Keratinocyte (primary cell): ENCODE data around the gene UBE2N. TPM values are rescaled to one million over a fixed set of nuclear protein-coding genes. Genes with fewer than 3 reads are reported as not detected.

ENCODE experiments used
- DNase-seq: peaks from one replicate; pipeline ENCODE4 v3.0.0-alpha.2; 2011; ENCODE audit warnings: low read depth, missing footprints, low spot score
- FAIRE-seq: peaks from 2 replicates; lab custom pipeline; 2011; peaks lifted over from hg19 to GRCh38; lab: Jason Lieb, UNC
- H2AFZ ChIP-seq: 2 replicates; pipeline ENCODE4 v1.6.0; 2012; ENCODE audit warnings: low read length, control low read depth, inconsistent platforms; ENCODE audit not compliant: control insufficient read depth
- H3K27ac ChIP-seq: 2 replicates; pipeline ENCODE4 v1.5.1; 2011; ENCODE audit warnings: low read length; ENCODE audit not compliant: control insufficient read depth, insufficient read depth
- H3K27me3 ChIP-seq: 3 replicates; pipeline ENCODE4 v1.6.0; 2011; ENCODE audit warnings: low read length; ENCODE audit not compliant: control insufficient read depth, insufficient read depth; ENCODE audit errors: extremely low read depth
- H3K36me3 ChIP-seq, 2 experiments: 2 replicates in 1 of 2; 3 replicates in 1 of 2; pipeline ENCODE4 v1.5.1; 2011; ENCODE audit warnings: low read length in 2 of 2, mild to moderate bottlenecking in 1 of 2; ENCODE audit not compliant: control insufficient read depth in 2 of 2, insufficient read depth in 2 of 2; ENCODE audit errors: extremely low read depth in 1 of 2
- H3K4me1 ChIP-seq: 3 replicates; pipeline ENCODE4 v1.5.1; 2011; ENCODE audit warnings: low read length; ENCODE audit not compliant: control insufficient read depth, insufficient read depth; ENCODE audit errors: extremely low read depth
- H3K4me2 ChIP-seq: 3 replicates; pipeline ENCODE4 v1.6.0; 2011; ENCODE audit warnings: low read depth, low read length; ENCODE audit not compliant: control insufficient read depth, insufficient read depth; ENCODE audit errors: extremely low read depth
- H3K4me3 ChIP-seq, 3 experiments: fragments of 200-600 bp in 1 of 3; sonication (generic) in 1 of 3; 2 replicates in 2 of 3; 3 replicates in 1 of 3; pipeline ENCODE4 v1.5.1; 2011 to 2016; ENCODE audit warnings: low read length in 3 of 3, mild to moderate bottlenecking in 3 of 3, control low read depth in 2 of 3, inconsistent platforms in 1 of 3, low read depth in 1 of 3, mixed read lengths in 1 of 3, mixed run types in 1 of 3, moderate library complexity in 1 of 3; ENCODE audit not compliant: control insufficient read depth in 2 of 3, insufficient read depth in 2 of 3; ENCODE audit errors: extremely low read depth in 1 of 3
- H3K79me2 ChIP-seq: 2 replicates; pipeline ENCODE4 v1.6.0; 2012; ENCODE audit warnings: low read length; ENCODE audit not compliant: control insufficient read depth, insufficient read depth
- H3K9ac ChIP-seq: 3 replicates; pipeline ENCODE4 v1.6.0; 2011; ENCODE audit warnings: low read length; ENCODE audit not compliant: control insufficient read depth, insufficient read depth; ENCODE audit errors: extremely low read depth
- H3K9me1 ChIP-seq: 3 replicates; pipeline ENCODE4 v1.6.0; 2011; ENCODE audit warnings: low read length; ENCODE audit not compliant: control insufficient read depth, insufficient read depth; ENCODE audit errors: extremely low read depth
- H3K9me3 ChIP-seq: 2 replicates; pipeline ENCODE4 v1.5.1; 2012; ENCODE audit warnings: low read depth, low read length; ENCODE audit not compliant: control insufficient read depth
- H4K20me1 ChIP-seq: 3 replicates; pipeline ENCODE4 v1.6.0; 2011; ENCODE audit warnings: low read length; ENCODE audit not compliant: control insufficient read depth, insufficient read depth; ENCODE audit errors: extremely low read depth
- CTCF ChIP-seq, 3 experiments: IDR thresholded peaks in 1 of 3; conservative IDR thresholded peaks in 1 of 3; optimal IDR thresholded peaks in 1 of 3; 2 replicates in 2 of 3; 3 replicates in 1 of 3; pipeline versions ENCODE3 to v1.5.1; 2011; ENCODE audit warnings: low read length in 3 of 3, mild to moderate bottlenecking in 3 of 3, moderate library complexity in 2 of 3, control low read depth in 1 of 3, inconsistent platforms in 1 of 3; ENCODE audit not compliant: insufficient read depth in 2 of 3; ENCODE audit errors: extremely low read depth in 1 of 3
- EZH2 ChIP-seq: IDR thresholded peaks from one replicate; pipeline ENCODE4 v1.6.1; 2012; ENCODE audit warnings: inconsistent platforms, mild to moderate bottlenecking, low read length, moderate library complexity
- dilution Hi-C: fragments of 300-500 bp; cut with MboI; formaldehyde crosslinking; loops from one replicate; pipeline ENCODE4 v1.7.0; 2020; ENCODE audit warnings: low sequenced_read_pairs; ENCODE audit not compliant: extremely low pct_ligation_motif_present
- polyA plus RNA-seq, 5 experiments: library from polyadenylated mRNA; depleted of rRNA in 3 of 5; stranded (reverse) in 3 of 5; stranded (forward) in 1 of 5; unstranded in 1 of 5; fragments of >200 nt; gene quantifications; 1 replicate in 1 of 5; 2 replicates in 3 of 5; 3 replicates in 1 of 5; pipeline versions ENCODE4 v1.2.1 to v1.2.3, GENCODE V29; 2011 to 2012; ENCODE audit warnings: missing spikeins in 2 of 5, low read depth in 1 of 5, low replicate concordance in 1 of 5

The UBE2N gene
- polyA plus RNA-seq, 1 donor (not counting 4 experiments of a cell fraction or from before 2014, with no cell fraction given) = 218 TPM

- H3K4me1 ChIP-seq = no peaks in the 10 kb centered on the region
- no peak overlapping the region for H3K27ac ChIP-seq
- no peak overlapping the region for H3K4me2 ChIP-seq
- no peaks in the 10 kb centered on the region for H3K9me3 ChIP-seq
- dilution Hi-C loops = no loop called here
- FAIRE-seq (no peak), DNase-seq (no peak)
- H3K36me3 ChIP-seq = peaks cover 0 to 6% of the 10 kb centered on the region in 2 experiments
- H3K9me1 ChIP-seq = no peaks in the 10 kb centered on the region
- no peak overlapping the region for H2AFZ ChIP-seq
- peaks cover 17% of the 10 kb centered on the region for H4K20me1 ChIP-seq
- H3K79me2 ChIP-seq = peaks cover 100% of the 10 kb centered on the region
- no peak overlapping the region for H3K4me3 ChIP-seq
- H3K9ac ChIP-seq = no peak overlapping the region
- TF ChIP-seq CTCF (optimal IDR thresholded peaks at IDR 0.05 in 1 of 3, IDR thresholded peaks at IDR 0.05 in 1 of 3, conservative IDR thresholded peaks at IDR 0.05 in 1 of 3; ENCODE audit: extremely low read depth in 1 of 3, insufficient read depth in 2 of 3, low read length in 3 of 3) = no peak
- TF ChIP-seq EZH2 = no peak
- H3K27me3 ChIP-seq = no peaks in the 10 kb centered on the region
Observed at GRCh38 chr12:93422050-93422449, 19.7 kb downstream of the UBE2N start.

GRCh38 chr12:93419388-93420034 is 22.2 kb downstream of the UBE2N start:
- Histone ChIP-seq H3K27me3 (no peaks in the 10 kb centered on the region), H3K9me3 (no peaks in the 10 kb centered on the region), H2AFZ (no peak overlapping the region), H3K9me1 (no peaks in the 10 kb centered on the region), H3K4me2 (no peak overlapping the region), H3K9ac (no peak overlapping the region), H3K36me3 (peaks cover 0 to 6% of the 10 kb centered on the region in 2 experiments), H3K79me2 (peaks cover 100% of the 10 kb centered on the region), H3K27ac (no peak overlapping the region), H3K4me3 (no peak overlapping the region), H4K20me1 (peaks cover 9% of the 10 kb centered on the region), H3K4me1 (no peaks in the 10 kb centered on the region)
- TF ChIP-seq CTCF (optimal IDR thresholded peaks at IDR 0.05 in 1 of 3, IDR thresholded peaks at IDR 0.05 in 1 of 3, conservative IDR thresholded peaks at IDR 0.05 in 1 of 3; ENCODE audit: extremely low read depth in 1 of 3, insufficient read depth in 2 of 3, low read length in 3 of 3) = no peak
- no peak for TF ChIP-seq EZH2
- DNase-seq (no peak), FAIRE-seq (no peak)
- dilution Hi-C loops = no loop called here
